GM12878 (cell line): ENCODE measurements around the gene TIPRL. TPM values are rescaled to one million over a fixed set of nuclear protein-coding genes. Genes with fewer than 3 reads are reported as not detected.

Source experiments
- ATAC-seq: fragments of 200-7000 bp; cut with Tn5 transposase; 3 replicates; pipeline ENCODE4 v1.9.1; 2020; ENCODE audit warnings: mild to moderate bottlenecking, moderate library complexity
- BruUV-seq: library from RNA; stranded (reverse); fragments of 400-500 nt; replicated peaks from 2 replicates; lab custom pipeline; 2021; lab: Mats Ljungman, UMichigan
- CTCF ChIA-PET: fragments of 300-600 bp; sonication (Branson Sonifier 250); formaldehyde crosslinking; extraction: SDS; loops from one replicate; lab custom pipeline; 2021; ENCODE audit warnings: inconsistent platforms; lab: Yijun Ruan, JAX
- POLR2A ChIA-PET: fragments of 350-600 bp; formaldehyde crosslinking; extraction: SDS; loops from one replicate; lab custom pipeline; 2021; ENCODE audit warnings: inconsistent platforms; lab: Charles Lee
- RAD21 ChIA-PET: fragments of 300-600 bp; sonication (Branson Sonifier 250); formaldehyde crosslinking; loops from one replicate; lab custom pipeline; 2023; ENCODE audit warnings: antibody characterized with exemption; ENCODE audit not compliant: unreplicated experiment; lab: Charles Lee
- SMC1A ChIA-PET: fragments of 300-600 bp; sonication (Branson Sonifier 250); formaldehyde crosslinking; loops from one replicate; lab custom pipeline; 2023; ENCODE audit not compliant: unreplicated experiment, uncharacterized antibody; lab: Charles Lee
- DNase-seq: peaks from one replicate; pipeline ENCODE4 v3.0.0-alpha.2; 2011; ENCODE audit warnings: low read depth, low spot score
- FAIRE-seq: peaks from 3 replicates; lab custom pipeline; 2011; peaks lifted over from hg19 to GRCh38; lab: Jason Lieb, UNC
- H2AFZ ChIP-seq: 2 replicates; pipeline ENCODE4 v1.6.0; 2011; ENCODE audit warnings: low read depth, low read length, control low read depth; ENCODE audit not compliant: control insufficient read depth
- H3K27ac ChIP-seq: 2 replicates; pipeline ENCODE4 v1.5.1; 2011; ENCODE audit warnings: control low read depth; ENCODE audit not compliant: control insufficient read depth, insufficient read depth
- H3K27me3 ChIP-seq, 2 experiments: replicated peaks in 1 of 2; 2 replicates each; pipeline versions ENCODE4 v1.6.0 to v1.6.1; 2011; ENCODE audit warnings: low read length in 1 of 2; ENCODE audit not compliant: control insufficient read depth in 2 of 2, insufficient read depth in 2 of 2
- H3K36me3 ChIP-seq, 2 experiments: 2 replicates each; pipeline ENCODE4 v1.5.1; 2011; ENCODE audit warnings: low read length in 1 of 2; ENCODE audit not compliant: control insufficient read depth in 2 of 2, insufficient read depth in 2 of 2
- H3K4me1 ChIP-seq: 2 replicates; pipeline ENCODE4 v1.6.1; 2011; ENCODE audit warnings: mild to moderate bottlenecking, low read length, moderate library complexity, mixed read lengths; ENCODE audit not compliant: control insufficient read depth, insufficient read depth
- H3K4me2 ChIP-seq: 2 replicates; pipeline ENCODE4 v1.6.0; 2011; ENCODE audit warnings: control low read depth; ENCODE audit not compliant: control insufficient read depth, insufficient read depth
- H3K4me3 ChIP-seq: fragments of 200-600 bp; sonication (generic); 2 replicates; pipeline ENCODE4 v1.5.1; 2016
- H3K79me2 ChIP-seq: 2 replicates; pipeline ENCODE4 v1.6.0; 2011; ENCODE audit warnings: low read length; ENCODE audit not compliant: control insufficient read depth, insufficient read depth
- H3K9ac ChIP-seq: 2 replicates; pipeline ENCODE4 v1.8.0; 2011; ENCODE audit warnings: low read length, control low read depth, mixed read lengths; ENCODE audit not compliant: control insufficient read depth, insufficient read depth
- H3K9me3 ChIP-seq: replicated peaks from 3 replicates; pipeline ENCODE4 v1.5.1; 2011; ENCODE audit warnings: mild to moderate bottlenecking, low read length; ENCODE audit not compliant: control insufficient read depth, insufficient read depth
- H4K20me1 ChIP-seq: 2 replicates; pipeline ENCODE4 v1.6.0; 2011; ENCODE audit not compliant: control insufficient read depth, insufficient read depth
- CTCF ChIP-seq, 3 experiments: IDR thresholded peaks in 2 of 3; conservative IDR thresholded peaks in 1 of 3; 2 replicates each; pipeline ENCODE4 v1.5.1; 2011; ENCODE audit warnings: low read depth in 3 of 3, low read length in 3 of 3, mild to moderate bottlenecking in 3 of 3, control low read depth in 2 of 3, moderate library complexity in 2 of 3, inconsistent platforms in 1 of 3, mixed read lengths in 1 of 3; ENCODE audit not compliant: control insufficient read depth in 2 of 3, insufficient read depth in 1 of 3; ENCODE audit errors: extremely low read depth in 1 of 3
- EED ChIP-seq: sonication (generic); IDR thresholded peaks from 2 replicates; pipeline ENCODE4 v1.6.1; 2016; ENCODE audit warnings: antibody characterized with exemption, low read depth
- ETV6 ChIP-seq, 2 experiments: fragments of 450-650 bp in 1 of 2; IDR thresholded peaks in 1 of 2; conservative IDR thresholded peaks in 1 of 2; 2 replicates each; pipeline ENCODE4 v1.6.1; 2014; ENCODE audit warnings: antibody characterized with exemption in 1 of 2, borderline replicate concordance in 1 of 2, low read depth in 1 of 2, mild to moderate bottlenecking in 1 of 2, moderate library complexity in 1 of 2
- HCFC1 ChIP-seq: fragments of 150-350 bp; IDR thresholded peaks from 2 replicates; pipeline ENCODE4 v1.6.1; 2014; ENCODE audit warnings: low read length
- NFYA ChIP-seq: IDR thresholded peaks from 2 replicates; pipeline ENCODE4 v1.6.1; 2011; ENCODE audit warnings: low read depth, mild to moderate bottlenecking, low read length, improper control_type of control experiment, borderline replicate concordance
- PBX3 ChIP-seq: IDR thresholded peaks from 2 replicates; pipeline ENCODE4 v1.6.1; 2011; ENCODE audit warnings: mild to moderate bottlenecking, low read depth, low read length, moderate library complexity; ENCODE audit not compliant: insufficient replicate concordance
- POLR2AphosphoS2 ChIP-seq: IDR thresholded peaks from 2 replicates; pipeline ENCODE4 v1.6.1; 2011; ENCODE audit warnings: low read depth, mild to moderate bottlenecking, low read length, improper control_type of control experiment, moderate library complexity
- POU2F2 ChIP-seq: IDR thresholded peaks from 3 replicates; pipeline ENCODE4 v1.6.1; 2011; ENCODE audit warnings: low read depth, mild to moderate bottlenecking, low read length, borderline replicate concordance
- USF1 ChIP-seq: IDR thresholded peaks from 2 replicates; pipeline ENCODE4 v1.6.1; 2011; ENCODE audit warnings: borderline replicate concordance, low read depth, mild to moderate bottlenecking, moderate library complexity, mixed read lengths, low read length; ENCODE audit not compliant: insufficient read depth; ENCODE audit errors: extremely low read length
- ZNF687 ChIP-seq: fragments of 450-650 bp; IDR thresholded peaks from 2 replicates; pipeline ENCODE4 v1.6.1; 2017; ENCODE audit warnings: mild to moderate bottlenecking, moderate library complexity
- WGBS: methylation state at CpG from one replicate; pipeline ENCODE4 v1.1.6; 2016; ENCODE audit warnings: low lambda C conversion rate; ENCODE audit not compliant: insufficient replicate concordance, insufficient coverage; ENCODE audit errors: missing lambda C conversion rate; 5-methylcytosine and 5-hydroxymethylcytosine counted together
- in situ Hi-C: fragments of 300-500 bp; cut with MboI; formaldehyde crosslinking; loops from 9 replicates; pipeline ENCODE4 v1.14.3; 2018; ENCODE audit warnings: mixed read lengths
- intact Hi-C: fragments of 100-400 bp; cut with micrococcal nuclease; formaldehyde crosslinking; loops from one replicate; pipeline ENCODE4 v1.14.2; 2022; ENCODE audit not compliant: unreplicated experiment
- polyA plus RNA-seq, 11 experiments: library from polyadenylated mRNA; depleted of rRNA in 4 of 11; unstranded in 6 of 11; stranded (reverse) in 5 of 11; fragments of >200 nt; fragmentation: Nextera tagmentation in 4 of 11; fragmentation: Illumina TruSeq in 1 of 11; extraction: Ambion mirVana in 4 of 11; extraction: Trizol in 1 of 11; gene quantifications; 1 replicate in 1 of 11; 2 replicates in 10 of 11; pipeline versions ENCODE4 v1.2.1 to v1.2.3, GENCODE V29; 2011 to 2016; ENCODE audit warnings: inconsistent platforms in 2 of 11, missing spikeins in 2 of 11, low read depth in 1 of 11
- total RNA-seq, 4 experiments: library from RNA; depleted of rRNA in 3 of 4; stranded (reverse); fragments of >200 nt in 3 of 4; fragmentation: Illumina TruSeq in 1 of 4; extraction: Trizol in 1 of 4; gene quantifications; 2 replicates each; pipeline versions ENCODE4 v1.2.1 to v1.2.3, GENCODE V29; 2013 to 2021

The TIPRL gene
- total and polyA plus RNA-seq, 10 of the 15 experiments (the other 5 are each of a cell fraction or from before 2014, with no cell fraction given), result 36.4 to 72.1 (median 49.9) TPM

- POLR2A ChIA-PET, result interaction anchor here (0.7 to 0.9 kb wide), 2 partner anchors 56 to 65 kb away, joined by 3 to 4 read pairs; no protein-coding TSS in a partner anchor
- H2AFZ ChIP-seq, result no peak overlapping the region
- no peak overlapping the region for H3K9ac ChIP-seq
- DNase-seq (no peak), ATAC-seq (no peak), FAIRE-seq (no peak)
- H3K27me3 ChIP-seq, result no peaks in the 10 kb centered on the region
- no peaks in the 10 kb centered on the region; the same call in 1 of the 2 replicates for H3K4me1 ChIP-seq
- H3K4me2 ChIP-seq, result no peak overlapping the region
- SMC1A ChIA-PET, result interaction anchor here (0.6 to 2.8 kb wide), 24 partner anchors 10 to 616 kb away, joined by 3 to 32 read pairs (median 4); partner anchors contain the start of gene SFT2D2
- in situ Hi-C loops, result no loop called here
- peaks cover 6% of the 10 kb centered on the region; the same call in 1 of the 2 replicates for H4K20me1 ChIP-seq
- H3K36me3 ChIP-seq, result peaks cover 23 to 57% of the 10 kb centered on the region in 2 experiments
- no peak overlapping the region for H3K27ac ChIP-seq
- WGBS, result 100% methylated on average over 3 of the region's 3 CpGs
- peaks cover 21% of the 10 kb centered on the region for H3K79me2 ChIP-seq
- RAD21 ChIA-PET, result interaction anchor here (0.5 to 2.8 kb wide), 9 partner anchors 10 to 1113 kb away, joined by 3 to 20 read pairs (median 8); partner anchors contain the start of gene SFT2D2
- BruUV-seq, result no TSS peak
- H3K4me3 ChIP-seq, result no peak overlapping the region
- intact Hi-C loops, result loop anchor here (5.0 kb wide), 1 partner anchor 106 kb away; no protein-coding TSS in a partner anchor
- no peaks in the 10 kb centered on the region for H3K9me3 ChIP-seq
- CTCF ChIA-PET, result interaction anchor here (0.7 to 3.4 kb wide), 39 partner anchors 10 to 1112 kb away, joined by 3 to 38 read pairs (median 5); partner anchors contain the start of genes SFT2D2 and TBX19
- TF ChIP-seq ETV6 (conservative IDR thresholded peaks at IDR 0.05 in 1 of 2, IDR thresholded peaks at IDR 0.05 in 1 of 2; ENCODE audit: borderline replicate concordance in 1 of 2, low read depth in 1 of 2), result no peak
- no peak for TF ChIP-seq ZNF687
- no peak for TF ChIP-seq POU2F2
- no peak for TF ChIP-seq NFYA
- TF ChIP-seq USF1, result no peak
- TF ChIP-seq HCFC1, result no peak
- no peak for TF ChIP-seq EED
- TF ChIP-seq POLR2AphosphoS2, result no peak
- no peak for TF ChIP-seq CTCF (IDR thresholded peaks at IDR 0.05 in 2 of 3, conservative IDR thresholded peaks at IDR 0.05 in 1 of 3; ENCODE audit: control insufficient read depth in 2 of 3, extremely low read depth in 1 of 3, insufficient read depth in 1 of 3, low read depth in 3 of 3, low read length in 3 of 3)
- no peak for TF ChIP-seq PBX3
Observed at GRCh38 chr1:168235937-168236336, 57.2 kb downstream of the TIPRL start.
